ENCODE data around the gene ADNP2.

DNA sequence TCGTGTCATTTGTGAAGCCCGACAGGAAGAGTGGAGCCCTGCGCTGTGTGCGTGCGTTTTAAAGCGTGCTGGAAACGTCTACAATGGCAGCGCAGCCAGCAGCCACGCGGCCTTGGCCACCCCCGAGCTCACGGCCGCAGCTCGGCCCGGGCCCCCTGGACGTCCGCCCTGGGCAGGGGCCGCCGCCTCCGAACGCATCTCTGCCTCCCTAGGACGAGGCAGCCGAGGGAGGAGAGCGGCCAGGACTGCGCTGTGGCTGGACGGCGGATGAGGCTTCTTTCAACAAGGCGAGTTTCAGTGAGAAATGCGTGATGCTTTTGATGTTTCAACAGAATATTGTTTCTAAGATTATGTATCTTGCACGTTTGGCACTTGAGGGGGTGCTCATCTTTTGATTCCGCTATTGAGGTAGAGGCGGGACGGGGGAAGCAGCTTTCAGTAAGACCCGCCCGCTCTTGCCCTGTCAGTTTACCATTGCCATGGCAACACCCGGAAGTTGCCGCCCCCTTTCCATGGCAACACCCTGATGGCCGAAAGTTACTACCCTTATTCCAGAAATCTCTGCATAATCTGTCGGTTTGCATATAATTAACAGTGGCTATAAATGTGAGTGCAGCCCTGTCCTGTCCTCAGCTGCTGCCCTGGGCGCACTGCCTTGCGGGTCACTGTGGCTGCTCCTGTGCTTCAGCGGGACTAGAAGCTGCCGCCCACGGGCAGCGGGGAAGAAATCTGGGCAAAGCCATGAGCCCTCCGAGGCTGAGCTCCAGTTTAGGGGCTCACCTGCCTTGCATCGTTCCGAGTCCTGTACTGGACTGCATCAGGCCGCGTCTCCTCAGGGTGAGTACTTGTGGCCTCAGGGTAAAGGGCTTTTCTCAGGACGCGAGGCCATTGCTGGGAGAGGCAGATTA, 38.6 kb downstream of the ADNP2 start:
- TF ChIP-seq, protein P1, sequence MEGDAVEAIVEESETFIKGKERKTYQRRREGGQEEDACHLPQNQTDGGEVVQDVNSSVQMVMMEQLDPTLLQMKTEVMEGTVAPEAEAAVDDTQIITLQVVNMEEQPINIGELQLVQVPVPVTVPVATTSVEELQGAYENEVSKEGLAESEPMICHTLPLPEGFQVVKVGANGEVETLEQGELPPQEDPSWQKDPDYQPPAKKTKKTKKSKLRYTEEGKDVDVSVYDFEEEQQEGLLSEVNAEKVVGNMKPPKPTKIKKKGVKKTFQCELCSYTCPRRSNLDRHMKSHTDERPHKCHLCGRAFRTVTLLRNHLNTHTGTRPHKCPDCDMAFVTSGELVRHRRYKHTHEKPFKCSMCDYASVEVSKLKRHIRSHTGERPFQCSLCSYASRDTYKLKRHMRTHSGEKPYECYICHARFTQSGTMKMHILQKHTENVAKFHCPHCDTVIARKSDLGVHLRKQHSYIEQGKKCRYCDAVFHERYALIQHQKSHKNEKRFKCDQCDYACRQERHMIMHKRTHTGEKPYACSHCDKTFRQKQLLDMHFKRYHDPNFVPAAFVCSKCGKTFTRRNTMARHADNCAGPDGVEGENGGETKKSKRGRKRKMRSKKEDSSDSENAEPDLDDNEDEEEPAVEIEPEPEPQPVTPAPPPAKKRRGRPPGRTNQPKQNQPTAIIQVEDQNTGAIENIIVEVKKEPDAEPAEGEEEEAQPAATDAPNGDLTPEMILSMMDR (IDR thresholded peaks at IDR 0.05): no peak
- TF ChIP-seq POLR2A (IDR thresholded peaks at IDR 0.05): no peak

All from tibial nerve (tissue), 3 donors.